IMR-90 (cell line): ENCODE results near the gene CDC37L1. TPM values are rescaled to one million over a fixed set of nuclear protein-coding genes. Genes with fewer than 3 reads are reported as not detected.

ENCODE experiments used
- ATAC-seq: fragments of 200-7000 bp; cut with Tn5 transposase; 2 replicates; pipeline ENCODE4 v1.9.1; 2020; ENCODE audit warnings: low read depth, mild to moderate bottlenecking, moderate library complexity
- BruUV-seq: library from RNA; stranded (reverse); fragments of 400-500 nt; replicated peaks from 2 replicates; lab custom pipeline; 2021; lab: Mats Ljungman, UMichigan
- CTCF ChIA-PET: fragments of 300-600 bp; formaldehyde crosslinking; extraction: SDS; loops from one replicate; lab custom pipeline; 2021; ENCODE audit warnings: antibody characterized with exemption; lab: Yijun Ruan, JAX
- POLR2A ChIA-PET: fragments of 300-600 bp; sonication (Branson Sonifier 250); formaldehyde crosslinking; loops from one replicate; lab custom pipeline; 2022; ENCODE audit warnings: antibody characterized with exemption; ENCODE audit not compliant: unreplicated experiment; lab: Charles Lee
- DNase-seq: peaks from one replicate; pipeline ENCODE4 v3.0.0; 2013
- H2AFZ ChIP-seq: replicated peaks from 2 replicates; pipeline ENCODE3; 2013; ENCODE audit warnings: low read length, mild to moderate bottlenecking; ENCODE audit not compliant: poor library complexity
- H2AK5ac ChIP-seq: 2 replicates; pipeline ENCODE4 v1.6.1; 2013; ENCODE audit warnings: low read depth, low read length, inconsistent platforms
- H2AK9ac ChIP-seq: replicated peaks from 2 replicates; pipeline ENCODE3; 2013; ENCODE audit warnings: mild to moderate bottlenecking, low read depth, low read length, moderate library complexity; ENCODE audit not compliant: poor library complexity
- H2BK120ac ChIP-seq: 2 replicates; pipeline ENCODE4 v1.6.1; 2013; ENCODE audit warnings: low read depth, low read length, inconsistent platforms
- H2BK15ac ChIP-seq: 3 replicates; pipeline ENCODE4 v1.6.1; 2013; ENCODE audit warnings: low read depth, low read length, inconsistent platforms
- H2BK20ac ChIP-seq: 2 replicates; pipeline ENCODE4 v1.6.1; 2013; ENCODE audit warnings: low read depth, mild to moderate bottlenecking, inconsistent platforms, low read length, moderate library complexity
- H2BK5ac ChIP-seq: 2 replicates; pipeline ENCODE4 v1.6.1; 2013; ENCODE audit warnings: mild to moderate bottlenecking, low read depth, low read length, inconsistent platforms; ENCODE audit not compliant: poor library complexity, severe bottlenecking
- H3K14ac ChIP-seq: replicated peaks from 2 replicates; pipeline ENCODE4 v1.6.1; 2013; ENCODE audit warnings: low read depth, low read length, inconsistent platforms
- H3K18ac ChIP-seq: 2 replicates; pipeline ENCODE4 v1.6.1; 2013; ENCODE audit warnings: low read depth, low read length, control low read depth
- H3K23ac ChIP-seq: 2 replicates; pipeline ENCODE4 v1.6.1; 2013; ENCODE audit warnings: low read depth, low read length, inconsistent platforms
- H3K27ac ChIP-seq: 2 replicates; pipeline ENCODE4 v1.5.1; 2013; ENCODE audit warnings: mild to moderate bottlenecking, control low read depth, low read length; ENCODE audit not compliant: insufficient read depth
- H3K27me3 ChIP-seq: 2 replicates; pipeline ENCODE4 v1.6.1; 2013; ENCODE audit warnings: low read length; ENCODE audit not compliant: control insufficient read depth, insufficient read depth
- H3K36me3 ChIP-seq: 2 replicates; pipeline ENCODE4 v1.6.1; 2013; ENCODE audit warnings: low read length, mixed read lengths; ENCODE audit not compliant: control insufficient read depth, insufficient read depth
- H3K4ac ChIP-seq: 2 replicates; pipeline ENCODE4 v1.6.1; 2013; ENCODE audit warnings: low read depth, low read length, inconsistent platforms
- H3K4me1 ChIP-seq: 2 replicates; pipeline ENCODE4 v1.6.1; 2013; ENCODE audit warnings: low read length, mixed read lengths; ENCODE audit not compliant: control insufficient read depth, insufficient read depth
- H3K4me2 ChIP-seq: 2 replicates; pipeline ENCODE4 v1.6.1; 2013; ENCODE audit warnings: low read depth, mild to moderate bottlenecking, control low read depth, low read length, moderate library complexity
- H3K4me3 ChIP-seq: 2 replicates; pipeline ENCODE4 v1.5.1; 2013; ENCODE audit warnings: low read depth, mild to moderate bottlenecking, control low read depth, low read length, moderate library complexity; ENCODE audit not compliant: insufficient read depth
- H3K56ac ChIP-seq: 2 replicates; pipeline ENCODE4 v1.6.1; 2013; ENCODE audit warnings: low read length, inconsistent platforms; ENCODE audit not compliant: insufficient read depth; ENCODE audit errors: extremely low read depth
- H3K79me1 ChIP-seq, 2 experiments: 2 replicates each; pipeline ENCODE4 v1.6.1; 2013; ENCODE audit warnings: low read length in 2 of 2, inconsistent platforms in 1 of 2, low read depth in 1 of 2
- H3K9ac ChIP-seq: 2 replicates; pipeline ENCODE4 v1.6.1; 2013; ENCODE audit warnings: low read depth, low read length, control low read depth
- H3K9me1 ChIP-seq: 2 replicates; pipeline ENCODE4 v1.6.1; 2013; ENCODE audit warnings: low read length, inconsistent platforms; ENCODE audit not compliant: insufficient read depth
- H3K9me3 ChIP-seq: 2 replicates; pipeline ENCODE4 v1.6.1; 2013; ENCODE audit warnings: low read length; ENCODE audit not compliant: control insufficient read depth, insufficient read depth
- H4K20me1 ChIP-seq: 2 replicates; pipeline ENCODE4 v1.6.1; 2013; ENCODE audit warnings: low read length, inconsistent platforms; ENCODE audit not compliant: insufficient read depth
- H4K5ac ChIP-seq: 2 replicates; pipeline ENCODE4 v1.6.1; 2013; ENCODE audit warnings: mild to moderate bottlenecking, low read depth, low read length, control low read depth
- H4K8ac ChIP-seq, 2 experiments: 2 replicates each; pipeline ENCODE4 v1.6.1; 2013; ENCODE audit warnings: low read depth in 2 of 2, low read length in 2 of 2, control low read depth in 1 of 2, inconsistent platforms in 1 of 2
- H4K91ac ChIP-seq: 2 replicates; pipeline ENCODE4 v1.6.1; 2013; ENCODE audit warnings: low read depth, low read length, inconsistent platforms; ENCODE audit not compliant: insufficient read depth
- BHLHE40 ChIP-seq: fragments of 150-350 bp; IDR thresholded peaks from 2 replicates; pipeline ENCODE4 v1.6.1; 2016; ENCODE audit warnings: mild to moderate bottlenecking, low read depth, low read length
- CEBPB ChIP-seq: IDR thresholded peaks from 2 replicates; pipeline ENCODE4 v1.6.1; 2012; ENCODE audit warnings: low read depth, low read length, improper control_type of control experiment
- CHD1 ChIP-seq: IDR thresholded peaks from 2 replicates; pipeline ENCODE4 v1.6.1; 2012; ENCODE audit warnings: low read depth, low read length, improper control_type of control experiment
- CTCF ChIP-seq: conservative IDR thresholded peaks from 2 replicates; pipeline ENCODE4 v1.5.1; 2012; ENCODE audit warnings: mild to moderate bottlenecking, low read depth, low read length, improper control_type of control experiment
- ELK1 ChIP-seq: fragments of 150-350 bp; IDR thresholded peaks from 2 replicates; pipeline ENCODE4 v1.6.1; 2016; ENCODE audit warnings: low read depth, mild to moderate bottlenecking, low read length, moderate library complexity, borderline replicate concordance
- FOS ChIP-seq: fragments of 150-350 bp; IDR thresholded peaks from 2 replicates; pipeline ENCODE4 v1.6.1; 2016; ENCODE audit warnings: low read depth, low read length
- MAFK ChIP-seq: IDR thresholded peaks from 2 replicates; pipeline ENCODE4 v1.6.1; 2012; ENCODE audit warnings: low read depth, low read length, improper control_type of control experiment
- MAZ ChIP-seq: IDR thresholded peaks from 2 replicates; pipeline ENCODE4 v1.6.1; 2012; ENCODE audit warnings: low read depth, mild to moderate bottlenecking, low read length, improper control_type of control experiment, moderate library complexity, borderline replicate concordance
- MXI1 ChIP-seq: IDR thresholded peaks from 2 replicates; pipeline ENCODE4 v1.6.1; 2012; ENCODE audit warnings: low read depth, mild to moderate bottlenecking, low read length, moderate library complexity, borderline replicate concordance
- NFE2L2 ChIP-seq: fragments of 150-350 bp; IDR thresholded peaks from 2 replicates; pipeline ENCODE4 v1.6.1; 2016; ENCODE audit warnings: low read depth, mild to moderate bottlenecking, low read length
- POLR2A ChIP-seq: IDR thresholded peaks from 2 replicates; pipeline ENCODE4 v1.6.1; 2012; ENCODE audit warnings: mild to moderate bottlenecking, low read depth, low read length
- RAD21 ChIP-seq: IDR thresholded peaks from 2 replicates; pipeline ENCODE4 v1.6.1; 2012; ENCODE audit warnings: low read length, improper control_type of control experiment
- RCOR1 ChIP-seq: IDR thresholded peaks from 2 replicates; pipeline ENCODE4 v1.6.1; 2012; ENCODE audit warnings: mild to moderate bottlenecking, low read length, improper control_type of control experiment; ENCODE audit not compliant: insufficient replicate concordance
- RFX5 ChIP-seq: IDR thresholded peaks from 2 replicates; pipeline ENCODE4 v1.8.0; 2012; ENCODE audit warnings: low read depth, mild to moderate bottlenecking, low read length, moderate library complexity
- SMC3 ChIP-seq: fragments of 150-350 bp; IDR thresholded peaks from 2 replicates; pipeline ENCODE4 v1.6.1; 2016; ENCODE audit warnings: low read depth, mild to moderate bottlenecking, antibody characterized with exemption, low read length, moderate library complexity
- USF2 ChIP-seq: fragments of 150-350 bp; IDR thresholded peaks from 2 replicates; pipeline ENCODE4 v1.6.1; 2017; ENCODE audit warnings: mild to moderate bottlenecking, antibody characterized with exemption, low read length, low read depth
- dilution Hi-C: fragments of 300-500 bp; cut with HindIII; formaldehyde crosslinking; loops from one replicate; pipeline ENCODE4 v1.14.3; 2018; ENCODE audit warnings: low sequenced_read_pairs; ENCODE audit not compliant: unreplicated experiment
- in situ Hi-C: fragments of 300-500 bp; cut with MboI; formaldehyde crosslinking; loops from 3 replicates; pipeline ENCODE4 v1.14.3; 2019; ENCODE audit warnings: low sequenced_read_pairs, inconsistent platforms, mixed read lengths
- intact Hi-C: fragments of 100-400 bp; cut with micrococcal nuclease; formaldehyde crosslinking; loops from 2 replicates; pipeline ENCODE4 v1.10.0; 2022
- polyA plus RNA-seq, 3 experiments: library from polyadenylated mRNA; depleted of rRNA; stranded (reverse); fragments of >200 nt; gene quantifications; 2 replicates each; pipeline ENCODE4 v1.2.3, GENCODE V29; 2012; ENCODE audit warnings: low replicate concordance in 1 of 3
- total RNA-seq: library from RNA; depleted of rRNA; stranded (reverse); fragments of >200 nt; gene quantifications from 2 replicates; pipeline ENCODE4 v1.2.3, GENCODE V29; 2012

Gene CDC37L1
- total and polyA plus RNA-seq, 2 of the 4 experiments (the other 2 are of a cell fraction), result 6.6 to 7.3 TPM

GRCh38 chr9:4669890-4670289 is 9.5 kb upstream of the CDC37L1 start:
- no peak for DNase-seq
- H3K4me1 ChIP-seq, result no peaks in the 10 kb centered on the region; the same call in 1 of the 2 replicates
- H3K14ac ChIP-seq, result no peak overlapping the region
- BruUV-seq, result no TSS peak
- ChIA-PET POLR2A (no interaction called here), CTCF (interaction anchor here (0.9 kb wide), 1 partner anchor 10 kb away, joined by 3 read pairs; the partner anchor contains the start of gene CDC37L1)
- no peaks in the 10 kb centered on the region for H3K9me1 ChIP-seq
- H2BK15ac ChIP-seq, result no peak overlapping the region
- no peak overlapping the region for H2BK120ac ChIP-seq
- H4K20me1 ChIP-seq, result no peaks in the 10 kb centered on the region
- dilution Hi-C loops (no loop called here), in situ Hi-C loops (no loop called here), intact Hi-C loops (loop anchor here (10.0 kb wide), 1 partner anchor 355 kb away; no protein-coding TSS in a partner anchor)
- H3K23ac ChIP-seq, result no peak overlapping the region
- no peak overlapping the region for H3K56ac ChIP-seq
- H2AK9ac ChIP-seq, result no peak overlapping the region
- no peak overlapping the region for H3K27ac ChIP-seq
- no peak overlapping the region for H3K4me3 ChIP-seq
- H3K18ac ChIP-seq, result no peak overlapping the region
- H3K9me3 ChIP-seq, result no peaks in the 10 kb centered on the region
- no peak overlapping the region for H3K4me2 ChIP-seq
- no peaks in the 10 kb centered on the region; the same call in 1 of the 2 replicates for H3K27me3 ChIP-seq
- no peak overlapping the region for H2BK5ac ChIP-seq
- no peaks in the 10 kb centered on the region for H3K79me1 ChIP-seq
- no peak for TF ChIP-seq NFE2L2
- TF ChIP-seq MXI1, result no peak
- no peak for TF ChIP-seq CTCF
- TF ChIP-seq MAZ, result no peak
- TF ChIP-seq BHLHE40, result no peak
- TF ChIP-seq RFX5, result no peak
- no peak for TF ChIP-seq SMC3
- no peak for TF ChIP-seq RAD21
- TF ChIP-seq MAFK, result no peak
- no peak for TF ChIP-seq ELK1
- no peak for TF ChIP-seq CEBPB
- no peak for TF ChIP-seq FOS
- TF ChIP-seq POLR2A, result no peak
- no peak for TF ChIP-seq CHD1
- TF ChIP-seq USF2, result no peak
- TF ChIP-seq RCOR1, result no peak
- no peak overlapping the region for H2AFZ ChIP-seq
- no peaks in the 10 kb centered on the region for H3K36me3 ChIP-seq
- H2BK20ac ChIP-seq, result no peak overlapping the region
- H3K4ac ChIP-seq, result no peak overlapping the region
- no peak overlapping the region for H4K91ac ChIP-seq
- no peak overlapping the region for H3K9ac ChIP-seq
- no peak overlapping the region for H4K5ac ChIP-seq
- no peak overlapping the region for H4K8ac ChIP-seq
- no peak for ATAC-seq
- no peak overlapping the region for H2AK5ac ChIP-seq
